Colonic mucosa (tissue), 4 donors: ENCODE results near the gene CHGA. TPM values are rescaled to one million over a fixed set of nuclear protein-coding genes. Genes with fewer than 3 reads are reported as not detected.

Experiments used
- DNase-seq: peaks from one replicate; pipeline ENCODE4 v3.0.0-alpha.2; 2020
- H3K27ac ChIP-seq: fragments of 200-600 bp; one replicate; pipeline ENCODE4 v1.8.0; 2021
- H3K27me3 ChIP-seq: fragments of 200-600 bp; one replicate; pipeline ENCODE4 v1.8.0; 2021
- H3K36me3 ChIP-seq: fragments of 200-600 bp; one replicate; pipeline ENCODE4 v1.8.0; 2021
- H3K4me1 ChIP-seq: fragments of 200-600 bp; one replicate; pipeline ENCODE4 v1.8.0; 2021; ENCODE audit warnings: mild to moderate bottlenecking
- H3K4me3 ChIP-seq: fragments of 200-600 bp; one replicate; pipeline ENCODE4 v1.8.0; 2021
- H3K9ac ChIP-seq, 2 donors: one replicate each; pipeline ENCODE4 v1.7.0; 2013; ENCODE audit warnings: control low read depth in 2 of 2, low read depth in 2 of 2, low read length in 2 of 2
- H3K9me3 ChIP-seq: fragments of 200-600 bp; one replicate; pipeline ENCODE4 v1.8.0; 2021
- intact Hi-C: fragments of 100-400 bp; cut with DNase I; formaldehyde crosslinking; loops from one replicate; pipeline ENCODE4 v1.14.1; 2022
- total RNA-seq, 2 donors: library from RNA; stranded (reverse); fragmentation: NEBNext Ultra II Directional in 1 of 2; extraction: Animal tissue kit (Norgen Biotek cat#: 25700) in 1 of 2; gene quantifications; one replicate each; pipeline ENCODE4 v1.2.1, GENCODE V29; 2021
- TF ChIP-seq, protein P1 (sequence below): fragments of 200-600 bp; IDR thresholded peaks from one replicate; pipeline ENCODE4 v1.8.0; 2022; ENCODE audit warnings: antibody characterized with exemption, mild to moderate bottlenecking
- donor health status: healthy.
- donor health status: DM: no; HTN: no; CAD: no.
- donor health status: DM: no; HTN: no; CAD: no.

The CHGA gene, protein sequence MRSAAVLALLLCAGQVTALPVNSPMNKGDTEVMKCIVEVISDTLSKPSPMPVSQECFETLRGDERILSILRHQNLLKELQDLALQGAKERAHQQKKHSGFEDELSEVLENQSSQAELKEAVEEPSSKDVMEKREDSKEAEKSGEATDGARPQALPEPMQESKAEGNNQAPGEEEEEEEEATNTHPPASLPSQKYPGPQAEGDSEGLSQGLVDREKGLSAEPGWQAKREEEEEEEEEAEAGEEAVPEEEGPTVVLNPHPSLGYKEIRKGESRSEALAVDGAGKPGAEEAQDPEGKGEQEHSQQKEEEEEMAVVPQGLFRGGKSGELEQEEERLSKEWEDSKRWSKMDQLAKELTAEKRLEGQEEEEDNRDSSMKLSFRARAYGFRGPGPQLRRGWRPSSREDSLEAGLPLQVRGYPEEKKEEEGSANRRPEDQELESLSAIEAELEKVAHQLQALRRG
- 100 to 1,000 TPM; 137 to 326 TPM for total RNA-seq

DNA sequence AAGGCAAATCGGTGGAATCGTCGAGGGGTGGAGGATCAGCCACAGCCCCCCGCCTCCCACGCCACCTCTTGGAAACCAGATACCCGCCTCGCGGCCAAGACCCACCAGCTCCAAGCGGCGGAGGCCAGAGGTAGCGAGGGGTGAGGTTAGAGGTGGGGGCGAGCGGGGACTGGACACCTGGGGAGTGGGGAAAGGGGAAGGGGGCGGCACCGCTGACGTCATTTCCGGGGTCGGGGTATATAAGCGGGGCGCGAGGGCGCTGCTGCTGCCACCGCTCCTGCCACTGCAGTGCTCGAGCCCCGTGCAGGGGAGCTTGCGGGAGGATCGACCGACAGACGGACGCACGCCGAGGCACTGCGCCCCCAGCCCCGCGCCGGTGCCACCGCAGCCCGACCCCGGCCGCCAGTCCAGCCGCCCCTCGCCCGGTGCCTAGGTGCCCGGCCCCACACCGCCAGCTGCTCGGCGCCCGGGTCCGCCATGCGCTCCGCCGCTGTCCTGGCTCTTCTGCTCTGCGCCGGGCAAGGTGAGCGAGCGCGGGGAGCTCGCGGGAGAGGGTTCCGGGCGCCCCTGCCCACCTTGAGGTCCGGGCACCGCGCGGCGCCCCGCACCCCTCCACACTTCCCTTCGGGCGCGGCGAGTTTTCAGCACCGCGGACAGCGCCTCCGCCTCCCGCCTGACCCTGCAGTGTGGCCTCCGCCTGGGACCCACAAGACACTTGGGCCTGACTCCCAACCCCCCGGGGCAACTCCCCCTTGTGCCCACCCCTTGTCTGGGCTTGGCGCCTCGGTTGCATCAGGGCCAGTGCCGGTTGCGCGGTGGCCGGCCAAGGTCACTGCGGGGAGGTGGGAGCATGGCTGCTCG lies at the start of gene CHGA:
Gene CHGA (plus strand): TSS at position 268 of the 861 bp plus-strand sequence. CDS start 210 bp downstream, at position 478.
- Histone ChIP-seq H3K27me3 (peaks cover 11% of the 10 kb centered on the region), H3K4me3 (no peak within 1 kb of the TSS)

DNA sequence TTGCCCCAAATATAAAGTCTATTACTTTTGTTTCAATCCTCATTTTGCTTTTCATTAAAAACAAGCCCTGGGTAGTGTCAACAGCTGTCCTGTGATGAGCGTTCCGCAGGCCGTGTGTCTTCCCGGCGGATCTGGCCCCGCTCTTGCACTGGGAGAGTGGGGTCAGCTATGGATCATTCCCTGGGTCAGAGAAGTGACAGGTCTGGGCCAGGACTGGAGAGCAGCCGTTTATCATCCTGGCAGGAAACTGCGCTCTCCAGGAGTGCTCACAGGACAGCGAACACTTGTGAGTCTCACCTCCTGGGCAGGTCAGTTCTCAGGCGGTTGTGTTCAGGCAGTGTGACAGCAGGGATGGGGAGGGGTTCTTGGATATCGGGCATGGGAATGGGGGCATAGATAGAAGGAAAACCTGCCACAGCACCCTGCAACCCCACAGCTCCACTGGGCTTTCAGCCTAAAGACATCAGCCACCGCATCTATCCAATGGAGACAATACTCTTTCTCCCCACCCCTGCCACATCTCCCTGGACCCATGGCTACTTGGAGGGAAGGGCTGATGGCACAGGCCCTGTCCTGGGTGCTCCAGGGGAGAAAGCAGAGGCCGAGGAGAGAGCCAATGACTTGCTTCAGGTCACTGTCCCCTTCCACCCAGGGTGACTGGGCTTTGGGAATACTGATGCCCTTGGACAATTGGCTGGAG lies 47.8 kb upstream of the CHGA start:
- no peak for DNase-seq
- TF ChIP-seq, protein P1, sequence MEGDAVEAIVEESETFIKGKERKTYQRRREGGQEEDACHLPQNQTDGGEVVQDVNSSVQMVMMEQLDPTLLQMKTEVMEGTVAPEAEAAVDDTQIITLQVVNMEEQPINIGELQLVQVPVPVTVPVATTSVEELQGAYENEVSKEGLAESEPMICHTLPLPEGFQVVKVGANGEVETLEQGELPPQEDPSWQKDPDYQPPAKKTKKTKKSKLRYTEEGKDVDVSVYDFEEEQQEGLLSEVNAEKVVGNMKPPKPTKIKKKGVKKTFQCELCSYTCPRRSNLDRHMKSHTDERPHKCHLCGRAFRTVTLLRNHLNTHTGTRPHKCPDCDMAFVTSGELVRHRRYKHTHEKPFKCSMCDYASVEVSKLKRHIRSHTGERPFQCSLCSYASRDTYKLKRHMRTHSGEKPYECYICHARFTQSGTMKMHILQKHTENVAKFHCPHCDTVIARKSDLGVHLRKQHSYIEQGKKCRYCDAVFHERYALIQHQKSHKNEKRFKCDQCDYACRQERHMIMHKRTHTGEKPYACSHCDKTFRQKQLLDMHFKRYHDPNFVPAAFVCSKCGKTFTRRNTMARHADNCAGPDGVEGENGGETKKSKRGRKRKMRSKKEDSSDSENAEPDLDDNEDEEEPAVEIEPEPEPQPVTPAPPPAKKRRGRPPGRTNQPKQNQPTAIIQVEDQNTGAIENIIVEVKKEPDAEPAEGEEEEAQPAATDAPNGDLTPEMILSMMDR, result no peak
- intact Hi-C loops, result no loop called here
- no peaks in the 10 kb centered on the region for H3K36me3 ChIP-seq
- H3K4me3 ChIP-seq, result no peak overlapping the region
- H3K27me3 ChIP-seq, result no peaks in the 10 kb centered on the region
- no peak overlapping the region for H3K9ac ChIP-seq
- no peaks in the 10 kb centered on the region for H3K4me1 ChIP-seq
- no peaks in the 10 kb centered on the region for H3K9me3 ChIP-seq
- H3K27ac ChIP-seq, result no peak overlapping the region

More for the DNA sequence above, at the start of gene CHGA:
- Histone ChIP-seq H3K9me3 (no peaks in the 10 kb centered on the region), H3K4me1 (no peaks in the 10 kb centered on the region), H3K27ac (no peak within 1 kb of the TSS), H3K36me3 (no peaks in the 10 kb centered on the region), H3K9ac (no peak within 1 kb of the TSS)
- TF ChIP-seq, protein P1, result no peak
- peak; percentile 41 for DNase-seq
- intact Hi-C loops, result no loop called here

DNA sequence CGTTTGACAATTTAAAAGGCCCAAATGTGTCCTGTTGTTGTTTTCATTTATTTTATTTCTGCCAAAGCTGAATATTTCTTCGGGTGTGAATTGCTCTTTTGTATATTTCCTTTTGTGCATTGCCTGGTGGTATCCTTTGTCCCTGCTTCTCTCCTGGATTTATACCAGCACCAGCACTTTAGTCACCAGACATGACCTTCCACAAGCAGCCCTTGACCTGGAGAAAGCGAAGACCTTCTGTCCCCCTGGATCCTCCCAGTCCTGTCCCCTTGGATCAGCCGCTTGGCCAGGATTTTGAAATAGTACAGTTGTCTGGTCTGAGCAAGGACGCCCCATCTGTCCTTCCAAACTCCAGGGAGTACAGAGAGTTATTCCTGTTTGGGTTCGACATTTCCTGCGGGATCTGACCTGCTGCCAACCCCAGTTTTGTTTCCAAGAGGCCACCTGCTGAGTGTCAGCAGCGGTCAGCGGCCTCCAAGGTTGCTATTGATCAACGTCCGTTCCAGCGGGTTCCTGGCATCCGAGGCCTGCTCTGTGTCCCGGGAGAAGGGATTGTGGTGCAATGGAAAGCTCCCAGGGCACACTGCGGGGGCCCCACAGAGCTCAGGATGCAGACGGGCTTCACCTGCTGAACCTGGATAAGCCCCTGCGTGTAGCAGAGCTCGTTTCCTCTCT lies 45.1 kb upstream of the CHGA start:
- no peaks in the 10 kb centered on the region for H3K36me3 ChIP-seq
- intact Hi-C loops, result no loop called here
- H3K4me1 ChIP-seq, result no peaks in the 10 kb centered on the region
- no peak overlapping the region for H3K27ac ChIP-seq
- TF ChIP-seq, protein P1, result no peak
- no peak overlapping the region for H3K9ac ChIP-seq
- no peak for DNase-seq
- H3K9me3 ChIP-seq, result no peaks in the 10 kb centered on the region
- no peaks in the 10 kb centered on the region for H3K27me3 ChIP-seq
- H3K4me3 ChIP-seq, result no peak overlapping the region

DNA sequence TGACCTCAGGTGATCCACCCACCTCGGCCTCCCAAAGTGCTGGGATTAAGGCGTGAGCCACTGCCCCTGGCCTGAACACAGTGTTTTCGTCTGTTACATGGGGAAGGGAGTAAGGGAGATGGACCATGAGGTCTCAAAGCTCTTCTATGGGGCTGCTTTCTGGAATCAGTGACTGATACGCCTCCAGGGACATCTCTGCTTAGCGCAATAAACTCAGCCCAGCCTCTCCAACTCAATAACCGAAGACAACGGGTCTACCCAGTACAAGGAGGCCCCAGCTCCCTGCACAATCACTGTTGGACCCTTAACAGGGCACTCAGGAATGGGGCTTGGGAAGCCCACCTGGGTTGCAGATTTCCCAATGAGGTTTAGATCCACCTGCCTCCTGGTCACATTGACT lies 42.6 kb upstream of the CHGA start:
- Histone ChIP-seq H3K4me1 (no peaks in the 10 kb centered on the region), H3K27me3 (no peaks in the 10 kb centered on the region), H3K27ac (no peak overlapping the region), H3K9ac (no peak overlapping the region), H3K36me3 (no peaks in the 10 kb centered on the region), H3K4me3 (no peak overlapping the region), H3K9me3 (no peaks in the 10 kb centered on the region)
- intact Hi-C loops, result no loop called here
- TF ChIP-seq, protein P1, result no peak
- no peak for DNase-seq

DNA sequence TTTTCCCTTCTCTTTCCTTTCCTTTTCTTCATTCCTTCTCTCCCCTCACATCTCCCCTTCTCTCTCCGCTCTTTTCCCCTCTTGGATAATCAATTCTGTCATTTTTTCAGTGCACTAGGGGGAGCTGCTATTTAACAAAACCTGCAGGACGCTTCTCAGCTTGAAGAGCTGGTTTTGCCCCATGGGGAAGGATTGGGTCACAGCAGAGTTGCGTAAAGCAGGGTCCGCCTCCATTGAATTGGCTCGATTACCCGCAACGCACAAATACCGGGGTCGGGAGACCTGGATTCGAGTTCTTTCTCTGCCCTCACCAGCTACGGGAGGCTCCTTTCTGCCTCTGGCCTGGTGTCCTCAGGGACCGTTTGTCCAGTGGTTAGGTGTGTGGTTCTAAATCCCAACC lies 42.1 kb upstream of the CHGA start:
- H3K9me3 ChIP-seq, result no peaks in the 10 kb centered on the region
- H3K4me1 ChIP-seq, result no peaks in the 10 kb centered on the region
- H3K27ac ChIP-seq, result no peak overlapping the region
- H3K36me3 ChIP-seq, result no peaks in the 10 kb centered on the region
- no peak overlapping the region for H3K9ac ChIP-seq
- no peaks in the 10 kb centered on the region for H3K27me3 ChIP-seq
- DNase-seq, result no peak
- intact Hi-C loops, result no loop called here
- H3K4me3 ChIP-seq, result no peak overlapping the region
- TF ChIP-seq, protein P1, result no peak
